CD4-positive, alpha-beta T cell treated with Interferon alpha-2 for 1 hour (primary cell): ENCODE measurements around the gene DDX25.
"Not testable (repeated sequence)": the region's sequence is repeated elsewhere in the genome, so short reads cannot be mapped to it uniquely, and the experiment has no call there.

Experiments
- DNase-seq, 2 donors: peaks; one replicate each; pipeline ENCODE4 v3.0.0-alpha.2; 2020 to 2022

The DDX25 gene

DNA sequence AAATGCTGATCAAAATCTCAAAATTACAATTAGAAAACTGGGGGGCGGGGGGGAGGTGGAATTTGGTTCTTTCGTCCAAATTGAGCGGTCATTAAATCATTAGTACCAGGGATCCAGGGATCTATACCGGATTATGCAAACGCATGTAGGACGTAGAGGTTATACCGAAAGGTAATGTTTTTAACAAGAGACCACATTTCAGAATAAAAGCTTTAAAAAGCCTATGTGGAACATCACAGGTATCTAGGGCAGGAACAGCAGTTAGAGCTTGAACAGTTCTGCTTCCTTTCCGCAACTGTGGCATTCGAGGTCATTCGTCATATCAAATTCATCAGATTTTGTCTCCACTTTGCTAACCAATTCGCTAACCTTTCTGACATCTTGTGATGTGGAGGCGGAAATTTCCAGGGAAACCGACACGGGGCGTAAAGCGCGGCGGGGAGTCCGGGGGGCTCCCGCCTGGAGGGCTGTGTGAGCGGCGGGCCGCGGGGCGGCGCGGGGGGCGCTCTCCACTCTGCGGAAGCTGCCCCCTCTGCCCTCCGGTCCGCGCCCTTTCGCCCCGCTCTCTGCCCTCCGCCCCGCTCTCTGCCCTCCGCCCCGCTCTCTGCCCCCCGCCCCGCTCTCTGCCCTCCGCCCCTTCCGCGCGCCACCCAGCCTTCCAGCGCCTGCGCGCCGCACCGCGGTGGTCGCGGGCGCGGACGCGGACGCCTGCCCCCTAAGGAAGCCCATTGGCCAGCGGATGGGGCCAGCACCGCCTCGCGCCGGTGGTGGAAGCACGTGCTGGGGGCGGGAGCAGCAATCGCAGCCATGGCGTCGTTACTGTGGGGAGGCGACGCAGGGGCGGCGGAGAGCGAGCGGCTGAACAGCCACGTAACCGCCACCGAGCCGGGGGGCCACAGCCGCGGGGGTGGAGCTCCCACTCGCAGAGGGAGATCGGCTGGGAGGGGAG is at the start of gene DDX25:
Gene DDX25 (plus strand): TSS at position 798 of the 949 bp plus-strand sequence. CDS start 10 bp downstream, at position 808.
- DNase-seq = peak in 1 of 2 donors; percentile 30

DNA sequence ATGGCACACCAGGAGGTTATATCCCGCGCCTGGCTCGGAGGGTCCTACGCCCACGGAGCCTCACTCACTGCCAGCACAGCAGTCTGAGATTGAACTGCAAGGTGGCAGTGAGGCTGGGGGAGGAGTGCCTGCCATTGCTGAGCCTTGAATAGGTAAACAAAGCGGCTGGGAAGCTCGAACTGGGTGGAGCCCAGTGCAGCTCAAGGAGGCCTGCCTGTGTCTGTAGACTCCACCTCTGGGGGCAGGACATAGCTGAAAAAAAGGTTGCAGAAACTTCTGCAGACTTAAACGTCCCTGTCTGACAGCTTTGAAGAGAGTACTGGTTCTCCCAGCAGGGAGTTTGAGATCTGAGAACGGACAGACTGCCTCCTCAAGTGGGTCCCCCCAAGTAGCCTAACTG is 46.6 kb upstream of the DDX25 start:
- DNase-seq = not testable (repeated sequence)

DNA sequence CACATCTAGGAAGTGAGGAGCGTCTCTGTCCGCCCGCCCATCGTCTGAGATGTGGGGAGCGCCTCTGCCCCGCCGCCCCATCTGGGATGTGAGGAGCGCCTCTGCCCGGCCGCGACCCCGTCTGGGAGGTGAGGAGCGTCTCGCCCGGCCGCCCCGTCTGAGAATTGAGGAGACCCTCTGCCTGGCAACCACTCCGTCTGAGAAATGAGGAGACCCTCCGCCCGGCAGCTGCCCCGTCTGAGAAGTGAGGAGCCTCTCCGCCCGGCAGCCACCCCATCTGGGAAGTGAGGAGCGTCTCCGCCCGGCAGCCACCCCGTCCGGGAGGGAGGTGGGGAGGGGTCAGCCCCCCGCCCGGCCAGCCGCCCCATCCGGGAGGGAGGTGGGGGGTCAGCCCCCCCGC is 41.5 kb upstream of the DDX25 start:
- DNase-seq = not testable (repeated sequence)

DNA sequence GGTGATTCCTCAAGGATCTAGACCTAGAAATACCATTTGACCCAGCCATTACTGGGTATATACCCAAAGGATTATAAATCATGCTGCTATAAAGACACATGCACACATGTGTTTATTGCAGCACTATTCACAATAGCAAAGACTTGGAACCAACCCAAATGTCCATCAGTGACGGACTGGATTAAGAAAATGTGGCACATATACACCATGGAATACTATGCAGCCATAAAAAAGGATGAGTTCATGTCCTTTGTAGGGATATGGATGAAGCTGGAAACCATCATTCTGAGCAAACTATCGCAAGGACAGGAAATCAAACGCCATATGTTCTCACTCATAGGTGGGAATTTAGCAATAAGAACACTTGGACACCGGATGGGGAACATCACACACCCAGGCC is 39.0 kb upstream of the DDX25 start:
- not testable (repeated sequence) for DNase-seq

DNA sequence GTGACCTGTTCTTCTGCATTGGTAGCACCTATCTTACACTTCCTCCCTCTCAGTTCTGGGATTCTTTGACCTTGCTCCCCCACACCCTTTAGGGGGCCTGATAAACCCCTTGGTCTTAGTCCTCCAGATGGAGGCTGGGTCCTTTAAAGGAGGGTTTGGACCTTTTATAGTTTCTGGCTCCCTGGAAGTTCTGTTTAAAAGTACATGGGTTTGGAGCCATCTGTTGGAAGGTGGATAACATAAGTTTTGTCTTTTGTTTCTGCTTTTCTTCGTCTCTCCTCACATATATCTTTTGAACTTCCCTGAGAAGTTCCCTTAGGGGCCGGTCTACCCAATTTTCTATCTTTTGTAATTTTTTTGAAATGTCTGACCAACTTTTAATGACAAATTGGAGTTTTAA is 34.8 kb upstream of the DDX25 start:
- no peak for DNase-seq

DNA sequence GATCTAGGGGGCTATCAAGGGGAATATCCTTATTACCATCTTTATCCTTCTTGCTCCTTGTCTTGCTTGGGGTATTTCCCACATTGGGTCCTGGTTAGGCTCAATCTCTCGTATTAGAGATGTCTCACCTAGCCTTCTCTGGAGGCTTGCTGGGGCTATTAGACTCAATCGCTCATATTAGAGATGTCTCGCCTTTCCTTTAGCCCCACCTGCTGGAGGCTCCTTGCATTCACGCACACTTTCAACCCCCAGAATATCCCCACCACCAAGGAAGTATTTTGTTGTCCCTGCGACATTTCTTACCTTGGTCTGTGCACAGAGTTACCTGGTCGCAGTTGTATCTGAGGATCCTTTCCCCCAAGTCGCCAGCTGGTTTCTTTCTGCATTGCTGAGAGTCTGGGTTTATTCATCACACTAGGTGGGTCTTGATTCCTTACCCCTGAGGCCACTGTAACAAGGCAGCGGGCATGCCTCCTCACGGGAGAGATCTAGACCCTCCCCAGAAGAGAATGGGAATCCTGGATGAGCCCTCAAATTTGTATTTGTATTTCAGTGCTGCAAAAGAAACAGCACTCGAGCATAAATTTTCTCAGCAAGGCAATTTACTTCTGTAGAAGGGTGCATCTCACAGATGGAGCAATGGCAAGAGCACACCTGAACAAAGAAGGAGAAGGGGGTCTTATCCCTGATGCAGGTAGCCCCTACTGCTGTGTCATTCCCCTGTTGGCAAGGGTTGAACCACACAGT is 32.7 kb upstream of the DDX25 start:
- DNase-seq = peak in 1 of 2 donors; percentile 28

DNA sequence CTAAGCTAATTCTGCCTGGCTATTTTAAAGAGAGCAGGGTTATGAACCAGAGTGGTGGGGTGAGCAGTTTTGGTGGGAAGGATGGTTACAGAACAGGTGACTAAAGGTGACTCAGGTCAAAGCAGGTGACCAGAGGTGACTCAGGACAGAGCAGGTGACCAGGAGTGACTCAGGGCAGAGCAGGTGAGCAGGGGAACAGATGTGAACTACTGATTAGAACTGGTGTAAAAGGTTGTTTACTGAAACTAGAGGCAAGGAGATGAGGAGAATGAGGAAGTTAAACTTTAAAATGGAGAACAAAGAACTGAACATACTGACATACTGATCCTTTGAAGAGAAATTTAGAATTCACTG is 32.2 kb upstream of the DDX25 start:
- no peak for DNase-seq

DNA sequence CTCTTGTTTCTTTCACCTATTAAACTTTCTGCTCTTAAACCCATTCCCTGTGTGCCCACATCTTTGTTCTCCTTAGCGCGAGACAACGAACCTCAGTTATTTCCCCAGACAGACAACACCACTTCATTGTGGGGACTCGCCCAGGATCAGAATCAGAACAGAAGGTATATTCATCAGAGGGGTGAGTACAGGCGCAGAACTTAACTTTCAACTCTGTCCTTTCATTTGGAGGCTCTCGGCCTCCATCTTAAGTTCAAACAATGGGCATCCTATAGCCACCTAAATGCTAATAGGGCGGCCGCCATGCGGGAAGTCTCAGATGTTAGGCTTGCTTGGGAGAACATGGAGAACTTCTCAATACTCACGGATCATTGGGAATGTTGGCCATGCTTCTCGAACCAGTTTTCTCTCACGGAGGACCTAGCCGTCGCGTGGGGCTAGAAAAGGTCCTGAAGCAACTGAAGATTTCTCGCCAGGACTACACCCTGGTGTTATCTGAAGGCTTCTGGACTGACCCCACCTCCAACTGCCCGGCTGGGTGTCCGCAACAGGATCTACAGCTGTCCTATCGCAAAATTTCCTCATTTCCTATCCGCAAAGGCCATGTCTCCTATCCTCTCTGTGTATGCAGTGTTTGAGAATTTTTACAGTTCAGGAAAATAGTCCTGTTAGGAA is 30.3 kb upstream of the DDX25 start:
- no peak for DNase-seq

DNA sequence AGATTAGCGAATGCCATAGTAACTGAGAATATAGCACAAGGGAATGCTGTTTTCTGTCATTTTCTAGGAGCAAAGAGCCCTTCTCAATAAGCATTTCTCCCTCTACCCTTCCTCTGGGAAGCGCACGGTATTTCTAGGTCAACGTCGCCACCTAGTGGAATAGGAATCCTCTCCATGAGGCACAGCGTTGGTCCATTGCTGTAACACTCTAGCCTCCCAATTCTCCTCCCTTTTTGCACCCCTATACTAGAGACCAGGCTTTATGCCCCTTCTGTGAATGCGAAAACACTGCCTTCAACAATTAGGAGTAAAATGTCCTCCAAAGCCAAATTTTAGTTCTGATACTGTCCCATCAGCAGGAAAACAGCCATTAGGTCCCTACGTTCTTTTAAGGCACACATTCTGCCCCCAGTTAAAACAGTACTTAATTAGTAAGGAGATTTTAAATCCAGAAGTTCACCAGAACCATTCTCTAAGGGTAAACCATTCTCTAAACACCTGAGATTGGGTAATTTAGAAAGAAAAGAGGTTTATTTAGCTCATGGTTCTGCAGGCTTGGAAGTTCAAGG is 29.7 kb upstream of the DDX25 start:
- peak; percentile 31 to 54 for DNase-seq

DNA sequence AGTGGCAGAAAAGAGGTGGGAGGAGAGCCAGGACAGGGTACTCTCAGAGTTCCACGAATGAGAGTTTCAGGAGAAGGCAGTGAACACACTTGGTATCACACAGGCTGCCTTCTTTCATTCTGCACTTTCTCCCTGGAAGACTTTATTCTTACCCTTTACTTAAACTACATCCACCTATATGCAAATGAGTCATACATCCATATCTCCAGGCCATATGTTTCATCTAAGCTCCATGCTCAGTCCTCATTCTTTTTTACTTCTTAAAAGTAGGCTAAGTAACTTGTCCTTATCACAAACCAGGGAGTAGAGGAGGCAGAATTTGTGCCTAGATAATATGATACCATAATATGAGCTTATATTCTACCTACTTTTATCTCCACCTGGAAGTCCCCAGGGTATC is 23.0 kb upstream of the DDX25 start:
- no peak for DNase-seq

DNA sequence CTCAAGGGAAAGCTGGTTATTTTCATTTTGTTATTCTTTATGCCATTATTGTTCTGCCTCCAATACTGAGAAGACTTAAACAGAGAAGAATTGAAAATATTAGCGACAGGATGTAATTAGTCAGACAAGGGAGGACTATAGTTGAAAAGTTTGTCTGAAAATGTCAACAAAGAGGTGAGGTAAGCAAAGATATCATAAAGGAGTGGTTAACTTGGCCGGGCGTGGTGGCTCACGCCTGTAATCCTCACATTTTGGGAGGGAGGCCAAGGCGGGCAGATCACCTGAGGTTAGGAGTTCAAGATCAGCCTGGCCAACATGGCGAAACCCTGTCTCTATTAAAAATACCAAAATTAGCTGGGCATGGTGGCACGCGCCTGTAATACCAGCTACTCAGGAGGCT is 20.9 kb upstream of the DDX25 start:
- DNase-seq = no peak

DNA sequence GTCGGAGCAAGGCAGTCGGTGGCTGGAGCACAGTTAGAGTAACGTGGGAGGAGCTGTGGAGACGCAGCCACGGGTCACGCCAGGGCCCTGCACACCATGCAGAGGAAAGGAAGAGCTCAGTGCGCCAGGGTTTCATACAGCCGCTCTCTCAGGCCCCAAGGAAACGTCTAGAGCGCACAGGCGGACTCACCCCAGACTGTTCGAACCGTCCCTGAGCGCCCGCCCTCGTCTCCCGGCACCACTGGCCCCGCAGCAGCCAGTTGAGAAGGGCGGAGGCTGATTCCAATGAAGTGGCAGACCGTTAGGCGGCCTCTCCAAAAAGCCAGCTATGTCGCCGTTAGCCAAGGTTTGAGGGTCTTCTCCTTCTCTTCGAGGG is 17.3 kb upstream of the DDX25 start:
- no peak for DNase-seq

DNA sequence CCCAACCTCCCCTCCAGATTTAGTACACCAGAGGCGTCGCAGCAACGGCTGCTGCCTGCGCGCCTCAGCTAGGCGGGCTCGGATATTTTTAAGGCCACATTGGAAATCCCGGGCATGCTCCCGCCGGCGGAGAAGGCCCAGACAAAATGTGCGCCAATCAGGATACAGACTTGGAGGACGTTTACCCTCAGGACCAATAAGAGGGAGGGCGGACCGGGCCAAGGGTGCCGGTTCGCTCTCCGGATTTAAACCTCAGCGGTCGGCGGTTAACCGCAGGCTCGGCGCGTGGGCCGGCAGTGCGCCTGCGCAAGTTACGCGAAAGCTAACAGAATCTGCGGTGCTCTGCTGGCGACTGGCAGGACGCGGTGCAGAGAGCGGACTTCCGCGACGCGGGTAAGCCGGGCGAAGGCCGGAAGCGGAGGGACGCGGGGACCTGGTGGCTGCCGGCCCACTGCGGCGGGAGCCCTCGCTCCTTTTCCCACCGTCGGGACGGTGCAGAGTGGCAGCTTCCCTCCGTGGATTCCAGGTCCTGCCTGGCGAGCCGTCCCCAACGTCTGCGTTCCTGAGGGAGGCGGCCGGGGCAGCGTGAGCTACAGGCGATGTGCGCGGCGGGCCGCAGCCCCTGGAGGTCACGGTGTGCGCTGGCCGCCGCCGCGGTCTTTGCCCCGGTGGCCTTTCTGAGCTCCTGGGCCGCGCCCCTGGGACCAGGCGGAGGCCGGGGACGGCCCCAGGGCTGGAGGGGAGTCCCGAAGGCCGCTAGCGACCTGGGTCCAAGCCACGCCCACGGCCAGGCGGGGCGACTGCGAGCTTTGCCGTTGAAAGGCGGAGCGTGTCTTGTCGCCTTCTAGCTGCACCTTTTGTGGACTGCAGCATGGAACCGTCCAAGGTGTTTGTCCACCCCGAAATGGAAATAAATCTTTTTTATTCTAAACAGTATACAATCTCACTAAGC is 16.7 kb upstream of the DDX25 start, which contains the start of gene HYLS1:
Gene HYLS1 (plus strand): TSS at position 296 of the 952 bp plus-strand sequence. CDS start 11,701 bp downstream, outside the sequence.
- DNase-seq = peak; percentile 95 to 96

DNA sequence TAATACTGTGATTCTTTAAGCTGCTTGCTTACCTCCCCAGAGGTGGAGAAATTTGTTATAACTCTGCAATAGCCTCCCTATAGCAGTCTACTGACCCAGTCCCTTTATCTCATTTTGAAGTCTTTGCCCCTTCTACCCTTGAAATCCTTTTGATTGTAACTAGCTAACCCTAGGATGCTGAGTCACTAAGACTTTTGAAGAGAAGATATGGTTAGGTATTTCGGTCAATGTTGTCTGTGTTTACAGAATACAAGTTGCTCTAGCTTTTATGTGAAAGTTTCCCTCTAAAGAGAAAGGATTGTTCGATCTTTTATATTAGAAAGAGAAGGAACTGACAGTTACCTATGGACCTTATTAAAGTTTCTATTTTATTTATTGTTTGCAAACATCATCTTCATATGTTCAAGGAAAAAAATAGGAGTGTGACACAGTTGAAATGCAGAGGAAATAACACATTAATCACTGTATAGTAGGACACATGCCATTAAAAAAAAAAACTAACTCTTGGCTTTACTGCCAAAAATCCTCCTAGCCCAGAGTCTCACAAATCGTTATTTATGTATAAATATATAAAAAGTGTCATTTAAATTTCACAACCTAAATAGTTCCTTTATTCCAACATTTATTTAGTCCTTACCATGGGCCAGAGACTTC is 13.7 kb upstream of the DDX25 start:
- DNase-seq = no peak

DNA sequence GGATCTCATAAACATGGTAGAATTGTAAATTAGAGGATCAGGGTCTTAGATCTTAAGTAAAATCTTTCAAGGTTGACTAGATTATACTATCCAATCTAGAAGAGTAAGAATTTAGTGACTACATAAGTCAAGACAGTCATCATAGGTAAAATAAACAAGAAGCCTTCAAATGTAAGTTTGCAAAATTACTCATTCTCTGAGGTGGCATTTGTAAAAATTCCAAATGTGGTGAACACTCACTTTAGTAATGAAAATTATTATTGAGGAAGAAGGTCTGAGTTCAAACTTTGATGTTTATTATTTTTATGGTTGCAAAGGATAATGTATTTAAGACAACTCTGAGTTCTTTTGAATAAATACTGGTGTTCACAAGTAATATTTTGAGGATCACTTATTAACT is 12.2 kb upstream of the DDX25 start:
- DNase-seq = no peak

DNA sequence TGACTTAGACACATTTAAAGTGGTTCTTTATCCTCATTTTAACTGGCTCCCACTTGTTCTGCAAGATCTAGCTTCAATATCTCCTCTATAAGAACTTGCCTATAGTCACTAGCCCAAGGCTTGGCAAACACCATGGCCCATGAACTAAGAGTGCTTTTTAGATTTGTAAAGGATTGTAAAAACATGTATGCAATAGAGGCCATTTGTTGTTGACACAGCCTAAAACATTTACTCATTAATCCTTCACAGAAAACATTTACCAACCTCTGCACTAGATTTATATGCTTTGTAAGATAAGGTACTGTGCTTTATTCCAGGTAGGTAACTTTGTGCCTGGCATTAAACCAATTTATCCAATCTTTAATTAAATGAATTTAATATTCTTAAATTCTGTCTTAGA is 11.3 kb upstream of the DDX25 start:
- DNase-seq = no peak

DNA sequence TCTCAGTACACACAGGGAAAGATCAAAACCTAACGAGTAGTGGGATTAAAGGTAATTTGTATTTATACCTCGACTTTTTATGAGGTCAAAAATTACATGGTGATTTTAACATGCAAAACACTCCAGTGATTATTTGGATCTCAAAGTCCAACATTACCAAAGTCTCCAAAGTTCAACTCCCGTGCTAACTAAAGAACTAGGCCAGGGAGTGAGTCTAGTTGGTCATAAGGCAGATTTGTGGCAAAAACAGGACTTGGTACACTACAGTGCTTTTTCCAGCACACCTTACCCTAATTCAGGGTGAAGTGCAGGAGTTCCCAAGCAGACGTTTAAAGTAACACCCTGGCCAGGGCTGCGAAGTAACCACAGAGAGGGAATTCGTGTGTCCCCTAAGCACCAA is 2.4 kb upstream of the DDX25 start:
- DNase-seq = no peak

DNA sequence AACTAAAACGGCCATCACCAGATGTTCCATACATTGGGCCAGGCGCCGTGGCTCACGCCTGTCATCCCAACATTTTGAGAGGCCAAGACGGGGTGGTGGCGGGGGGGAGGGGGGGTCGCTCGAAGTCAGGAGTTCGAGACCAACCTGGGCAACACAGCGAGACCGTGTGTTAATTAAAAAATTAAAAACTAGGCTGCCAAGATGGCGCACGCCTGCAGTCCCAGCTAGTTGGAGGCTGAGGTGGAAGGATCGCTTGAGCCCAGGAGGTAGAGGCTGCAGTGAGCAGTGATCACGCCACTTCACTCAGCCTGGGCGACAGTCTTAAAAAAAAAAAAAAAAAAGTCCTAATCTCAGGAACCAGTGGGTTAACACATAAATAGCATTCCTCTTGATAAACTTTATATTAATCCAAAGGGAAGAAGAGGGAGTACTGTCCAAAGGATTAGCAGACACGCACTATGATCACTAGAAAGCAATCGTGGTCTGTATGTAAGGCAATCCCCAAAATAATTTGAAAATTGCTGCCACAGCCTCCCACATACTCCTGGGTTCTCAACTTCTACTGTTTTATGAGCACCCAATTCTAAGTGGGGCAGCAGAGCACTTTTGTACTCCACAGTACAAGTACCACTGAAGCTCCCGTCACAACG is 1.9 kb upstream of the DDX25 start:
- no peak for DNase-seq

DNA sequence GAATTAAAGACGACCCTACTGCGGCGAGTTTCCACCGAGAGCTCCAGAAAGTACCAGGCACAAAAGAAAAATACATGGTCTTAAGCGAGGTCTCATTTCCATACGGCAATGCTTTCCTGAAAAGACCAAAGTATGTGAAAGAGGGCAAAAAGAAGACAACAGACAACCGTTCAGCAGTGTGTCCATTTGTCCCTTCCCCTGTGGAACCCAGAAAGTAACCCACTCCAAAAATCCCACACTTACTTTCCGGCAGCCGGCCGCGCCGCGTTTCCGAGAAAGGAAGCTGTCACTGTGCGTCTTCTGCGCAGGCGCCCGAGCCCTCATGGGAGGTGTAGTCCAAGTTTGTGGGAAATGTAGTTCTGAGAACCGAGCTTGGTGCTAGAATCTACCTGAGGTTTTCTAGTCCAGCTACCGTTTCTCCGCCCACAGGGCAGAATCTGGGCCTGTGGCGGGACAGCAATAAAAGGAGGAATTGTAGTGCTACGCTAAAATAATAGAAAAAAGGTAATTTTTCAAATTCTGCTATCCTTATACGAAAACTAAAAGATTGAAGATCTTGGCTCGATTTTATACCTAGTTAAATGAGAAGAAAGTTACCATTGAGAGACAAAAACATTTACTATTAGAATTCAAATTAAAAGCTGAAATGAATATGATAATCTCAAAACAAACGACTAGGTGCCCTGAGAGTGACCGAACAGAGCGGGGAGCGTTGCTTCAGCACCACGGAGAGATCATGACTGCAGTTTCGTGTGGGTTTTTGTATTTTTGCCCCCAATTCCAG is 1.2 kb upstream of the DDX25 start, which contains the start of gene PUS3:
Gene PUS3 (minus strand): TSS at position 280 of the 784 bp plus-strand sequence. CDS start 6,922 bp downstream, outside the sequence.
- peak; percentile 91 to 93 for DNase-seq

DNA sequence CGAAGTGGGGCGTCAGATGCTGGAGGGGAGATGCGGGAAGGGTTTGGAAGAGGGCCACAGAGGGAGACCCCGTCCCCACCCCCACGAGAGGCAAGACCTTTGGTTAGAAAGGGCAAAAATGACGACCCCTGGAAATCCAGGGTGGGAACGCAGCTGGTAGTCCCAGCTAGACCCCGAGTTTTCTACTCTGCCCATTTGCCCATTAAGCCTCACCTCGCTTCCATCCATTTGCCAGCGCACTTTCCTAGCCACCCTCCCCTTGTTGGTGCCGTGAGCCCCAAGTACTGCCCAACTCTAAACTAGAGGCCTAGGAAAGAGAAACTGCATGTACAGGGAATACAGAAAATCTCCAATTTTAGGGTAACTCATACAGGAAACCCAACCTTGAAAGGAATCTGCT is 370 bp downstream of the DDX25 start:
- DNase-seq = no peak
